ENCODE measurements around the gene DIPK1C. TPM values are rescaled to one million over a fixed set of nuclear protein-coding genes. Genes with fewer than 3 reads are reported as not detected.

Gene DIPK1C
- total RNA-seq, 1 donor from 2014 or later = 5.9 TPM

- intact Hi-C loops (cut with DNase I) = no loop called here
- no peak for DNase-seq (ENCODE audit: low spot score)
Observed at GRCh38 chr18:74430231-74430630, 26.9 kb downstream of the DIPK1C start.

DNA sequence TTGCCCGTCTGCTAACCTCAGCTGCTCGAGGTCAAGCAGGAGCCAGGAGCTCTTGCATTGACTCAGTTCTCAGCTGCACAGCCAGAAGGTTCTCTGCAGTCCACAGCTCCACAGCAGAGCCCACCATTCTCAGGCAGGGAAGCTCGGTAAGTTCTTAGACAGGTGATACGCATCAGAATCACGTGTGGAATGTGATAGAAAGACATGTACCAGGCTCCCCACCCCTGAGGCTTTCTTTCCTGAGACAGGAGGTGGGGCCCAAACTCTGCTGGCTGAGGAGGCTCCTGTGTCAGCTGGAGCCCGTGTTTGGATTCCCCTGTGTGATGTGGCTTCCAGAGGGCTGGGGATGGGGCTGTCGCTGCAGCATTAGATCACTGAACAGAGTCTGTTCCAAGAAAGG, 28.0 kb downstream of the DIPK1C start:
- intact Hi-C loops (cut with DNase I) = no loop called here
- DNase-seq (ENCODE audit: low spot score) = no peak

- DNase-seq (ENCODE audit: low spot score) = no peak
- intact Hi-C loops (cut with DNase I) = no loop called here
Observed at GRCh38 chr18:74427442-74428112, 29.5 kb downstream of the DIPK1C start.

GRCh38 chr18:74425876-74426275, 31.2 kb downstream of the DIPK1C start:
- intact Hi-C loops (cut with DNase I) = no loop called here

GRCh38 chr18:74425161-74425560, 31.9 kb downstream of the DIPK1C start:
- intact Hi-C loops (cut with DNase I) = no loop called here
- DNase-seq (ENCODE audit: low spot score) = no peak

More at GRCh38 chr18:74425876-74426275, 31.2 kb downstream of the DIPK1C start:
- no peak for DNase-seq (ENCODE audit: low spot score)

GRCh38 chr18:74422541-74422940, 34.6 kb downstream of the DIPK1C start:
- no peak for DNase-seq (ENCODE audit: low spot score)
- intact Hi-C loops (cut with DNase I) = no loop called here

- no peak for DNase-seq (ENCODE audit: low spot score)
Observed at GRCh38 chr18:74420926-74421325, 36.2 kb downstream of the DIPK1C start.

DNA sequence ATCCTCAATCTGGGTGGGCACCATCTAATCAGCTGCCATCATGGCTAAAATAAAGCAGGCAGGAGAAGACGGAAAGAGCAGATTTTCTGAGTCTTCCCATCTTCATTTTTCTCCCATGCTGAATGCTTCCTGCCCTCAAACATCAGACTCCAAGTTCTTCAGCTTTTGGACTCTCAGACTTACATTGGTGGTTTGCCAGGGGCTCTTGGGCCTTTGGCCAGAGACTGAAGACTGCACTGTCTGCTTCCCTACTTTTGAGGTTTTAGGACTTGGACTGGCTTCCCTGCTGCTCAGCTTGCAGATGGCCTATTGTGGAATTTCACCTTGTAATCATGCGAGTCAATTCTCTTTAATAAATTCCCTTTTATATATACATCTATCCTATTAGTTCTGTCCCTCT, 36.6 kb downstream of the DIPK1C start:
- intact Hi-C loops (cut with DNase I) = no loop called here
- no peak for DNase-seq (ENCODE audit: low spot score)

More at GRCh38 chr18:74420926-74421325, 36.2 kb downstream of the DIPK1C start:
- intact Hi-C loops (cut with DNase I) = no loop called here

DNA sequence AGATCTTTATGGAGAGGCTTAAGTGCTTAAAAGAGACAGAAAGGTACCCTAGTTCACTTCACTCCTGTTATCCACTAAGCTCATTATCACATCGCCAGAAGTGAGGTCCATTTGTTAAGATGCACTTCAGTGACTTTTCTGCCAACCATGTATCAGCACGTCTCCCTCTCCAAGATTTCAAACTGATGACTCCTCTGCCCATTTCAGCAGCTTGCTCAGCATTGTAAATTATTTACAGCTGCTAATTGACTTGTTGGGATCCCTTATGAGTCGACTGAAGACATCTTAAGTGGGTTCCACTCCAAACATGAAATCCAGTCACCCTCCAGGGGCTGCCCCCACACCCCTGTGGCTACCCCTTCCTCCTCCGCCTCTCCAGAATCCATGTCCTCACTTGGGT, 37.3 kb downstream of the DIPK1C start:
- intact Hi-C loops (cut with DNase I) = no loop called here
- no peak for DNase-seq (ENCODE audit: low spot score)

- intact Hi-C loops (cut with DNase I) = no loop called here
- DNase-seq (ENCODE audit: low spot score) = no peak
Observed at GRCh38 chr18:74418023-74418422, 39.1 kb downstream of the DIPK1C start.

DNA sequence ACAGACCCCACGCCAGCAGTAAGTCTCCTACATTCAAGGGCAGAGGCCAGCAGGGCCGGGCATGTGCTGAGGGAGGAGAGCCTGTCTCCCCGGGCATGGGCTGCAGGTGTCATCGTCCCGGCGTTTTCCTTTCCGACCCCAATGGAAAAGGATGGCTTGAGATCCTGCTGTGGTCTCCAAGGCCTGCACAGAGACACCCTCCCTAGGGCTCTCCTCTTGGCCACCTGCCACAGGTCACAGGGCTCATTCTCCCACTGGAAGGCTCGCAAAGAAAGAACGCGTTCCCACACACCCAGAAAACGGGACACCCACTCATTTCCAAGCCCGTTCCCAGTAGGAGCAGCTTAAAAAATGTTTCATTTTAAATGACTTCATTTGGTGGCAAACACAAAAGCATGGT, 41.0 kb downstream of the DIPK1C start:
- no peak for DNase-seq (ENCODE audit: low spot score)
- intact Hi-C loops (cut with DNase I) = no loop called here

- DNase-seq (ENCODE audit: low spot score) = no peak
- intact Hi-C loops (cut with DNase I) = no loop called here
Observed at GRCh38 chr18:74414953-74415515, 42.1 kb downstream of the DIPK1C start.

GRCh38 chr18:74413836-74414235, 43.3 kb downstream of the DIPK1C start:
- intact Hi-C loops (cut with DNase I) = no loop called here
- DNase-seq (ENCODE audit: low spot score) = no peak

DNA sequence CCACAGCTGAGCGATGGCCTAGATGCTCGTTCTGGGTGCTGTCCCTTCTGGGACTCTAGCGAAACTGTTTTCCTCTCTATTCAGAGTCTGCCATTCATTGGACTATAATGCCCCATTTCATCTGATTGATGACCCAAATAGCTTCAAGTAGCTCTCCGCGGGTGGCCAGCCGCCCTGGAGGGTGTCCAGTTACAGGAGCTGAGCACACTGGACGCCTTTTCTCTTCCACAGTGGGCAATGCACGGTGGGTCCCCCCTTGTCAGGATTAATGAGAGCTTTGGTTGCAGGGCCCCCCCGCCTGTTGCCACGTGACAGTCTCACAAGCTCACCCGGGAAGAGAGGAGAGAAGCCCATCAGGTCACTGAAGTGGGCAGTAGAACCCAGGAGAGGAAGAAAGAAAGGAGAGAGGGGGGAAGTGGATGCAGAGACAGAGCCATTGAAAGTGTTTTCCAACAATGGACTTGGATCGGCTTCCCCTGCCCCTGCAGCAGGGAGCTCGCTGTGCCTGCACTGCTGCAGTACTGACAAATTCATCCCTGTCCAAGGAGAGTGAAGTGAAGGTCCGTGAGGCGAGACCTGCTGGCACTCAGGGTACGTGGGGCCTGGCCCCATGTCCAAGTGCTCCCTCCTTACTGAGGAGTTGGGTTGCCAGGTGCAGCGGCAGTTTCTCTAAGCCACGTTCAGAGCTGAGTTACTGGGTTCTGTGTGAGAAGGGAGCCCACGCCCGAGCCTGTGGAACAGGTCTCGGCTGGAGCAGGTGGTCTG, 44.8 kb downstream of the DIPK1C start:
- intact Hi-C loops (cut with DNase I) = no loop called here
- no peak for DNase-seq (ENCODE audit: low spot score)

DNA sequence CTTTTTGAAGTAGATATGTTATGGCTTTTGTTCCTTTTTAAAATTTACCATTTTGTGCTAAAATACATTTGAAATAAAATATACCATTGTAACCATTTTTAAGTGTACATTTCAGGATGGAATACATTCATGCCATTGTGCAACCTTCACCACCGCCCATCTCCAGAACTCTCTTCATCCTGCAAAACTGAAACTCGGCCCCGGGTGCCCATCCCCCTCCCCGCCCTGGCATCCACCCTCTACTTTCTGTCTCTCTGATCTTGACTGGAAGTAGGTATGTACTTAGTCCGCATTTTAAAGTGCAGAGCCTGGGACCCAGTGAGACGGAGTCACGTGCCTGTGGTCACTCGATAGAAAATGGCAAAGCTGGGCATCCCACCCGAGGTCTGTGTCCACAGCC, 45.6 kb downstream of the DIPK1C start:
- DNase-seq (ENCODE audit: low spot score) = no peak
- intact Hi-C loops (cut with DNase I) = no loop called here

DNA sequence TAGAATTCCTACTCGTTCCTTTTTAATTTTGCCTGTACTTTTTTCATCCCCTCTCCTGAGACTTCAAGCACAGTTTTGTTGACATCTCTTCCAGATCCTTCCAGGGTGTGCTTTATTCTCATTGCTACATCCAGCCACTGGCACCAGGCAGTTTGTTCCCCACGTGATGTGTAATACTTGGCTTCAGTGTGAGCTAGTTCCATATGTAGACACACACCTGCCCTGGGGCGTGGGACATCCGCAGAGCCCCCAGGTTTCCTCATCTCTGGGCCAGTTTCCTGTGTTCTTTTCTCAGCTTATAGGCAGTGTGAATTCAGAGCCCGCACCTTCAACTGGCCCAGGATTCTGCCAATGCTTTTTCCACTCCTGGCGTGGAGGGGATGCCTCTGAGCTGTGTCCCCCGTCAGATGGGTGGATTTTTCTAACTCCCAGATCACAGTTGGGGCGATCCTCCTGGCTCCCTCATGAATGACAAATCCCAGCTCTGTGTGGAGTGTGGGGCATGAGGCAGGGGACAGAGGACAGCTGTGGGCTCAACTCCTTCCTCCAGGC, 46.6 kb downstream of the DIPK1C start:
- no peak for DNase-seq (ENCODE audit: low spot score)
- intact Hi-C loops (cut with DNase I) = no loop called here

DNA sequence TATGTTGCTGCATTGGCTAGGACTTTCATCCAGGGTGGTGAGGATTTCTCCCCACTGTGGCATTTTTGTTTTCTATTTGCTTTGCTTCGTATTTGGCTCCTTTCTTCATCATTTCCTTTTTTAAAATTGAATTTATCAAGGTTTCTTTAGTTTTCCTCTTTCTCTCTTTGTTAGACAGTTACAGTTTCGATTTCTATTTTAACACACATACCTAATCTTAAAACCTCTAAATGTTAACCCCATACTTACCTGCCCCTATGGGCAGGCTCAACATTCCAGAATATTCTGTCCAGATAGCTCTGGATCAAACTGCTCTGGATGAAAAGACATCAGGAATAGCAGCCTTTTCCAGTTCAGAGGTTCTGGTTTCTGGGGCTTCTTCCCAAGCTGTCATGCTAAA, 49.2 kb downstream of the DIPK1C start:
- intact Hi-C loops (cut with DNase I) = no loop called here
- no peak for DNase-seq (ENCODE audit: low spot score)

DNA sequence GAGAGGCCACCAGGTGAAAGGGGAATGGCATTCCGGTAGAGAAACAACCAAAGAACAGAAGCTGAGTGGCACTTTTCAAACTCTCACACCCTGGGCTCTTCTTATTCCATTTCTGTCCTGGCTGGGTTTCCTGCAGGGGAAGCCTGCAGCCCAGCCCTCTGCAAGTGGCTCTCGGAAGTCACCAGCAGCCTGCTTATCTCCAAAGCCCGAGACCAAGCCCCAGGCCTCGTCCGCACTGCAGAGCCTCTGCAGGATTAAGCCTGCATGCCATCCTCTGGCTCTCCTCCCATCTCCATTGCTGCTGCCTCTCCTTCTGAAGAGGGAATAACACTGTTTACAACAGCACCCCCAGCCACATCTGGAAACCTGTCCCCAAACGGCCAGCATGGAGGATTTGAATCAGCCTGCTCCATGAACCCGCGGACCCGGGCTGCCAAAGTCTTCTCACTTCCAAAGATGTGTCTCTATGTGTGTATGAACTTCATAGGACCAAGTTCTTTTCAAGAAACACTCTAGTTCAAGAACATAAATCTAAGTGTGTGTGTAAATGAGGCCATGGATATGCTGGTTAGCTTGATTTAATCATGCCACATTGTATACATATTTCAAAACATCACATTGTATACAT, 54.2 kb downstream of the DIPK1C start:
- peak; percentile 71 for DNase-seq (ENCODE audit: low spot score)
- intact Hi-C loops (cut with DNase I) = no loop called here

- DNase-seq (ENCODE audit: low spot score) = no peak
- intact Hi-C loops (cut with DNase I) = no loop called here
Observed at GRCh38 chr18:74400813-74401212, 56.3 kb downstream of the DIPK1C start.
